Endodermal cell (in vitro differentiated cells): Measurements from ENCODE around the gene TRAF4. TPM values are rescaled to one million over a fixed set of nuclear protein-coding genes. Genes with fewer than 3 reads are reported as not detected.

ENCODE experiments used
- DNase-seq: peaks from one replicate; pipeline ENCODE4 v3.0.0-alpha.2; 2017
- H3K27ac ChIP-seq: 2 replicates; pipeline ENCODE4 v1.5.1; 2013; ENCODE audit warnings: mild to moderate bottlenecking, low read depth, low read length, moderate library complexity
- H3K27me3 ChIP-seq: 2 replicates; pipeline ENCODE4 v1.6.1; 2013; ENCODE audit warnings: mild to moderate bottlenecking, low read length, moderate library complexity; ENCODE audit not compliant: insufficient read depth, control insufficient read depth, poor library complexity, severe bottlenecking
- H3K36me3 ChIP-seq: 2 replicates; pipeline ENCODE4 v1.7.0; 2013; ENCODE audit warnings: mild to moderate bottlenecking, low read length, moderate library complexity; ENCODE audit not compliant: control insufficient read depth, insufficient read depth
- H3K4me1 ChIP-seq: one replicate; pipeline ENCODE4 v1.7.0; 2013; ENCODE audit warnings: low read length; ENCODE audit not compliant: control insufficient read depth, insufficient read depth
- H3K4me3 ChIP-seq: 2 replicates; pipeline ENCODE4 v1.5.1; 2013; ENCODE audit warnings: mild to moderate bottlenecking, low read length, moderate library complexity
- H3K9ac ChIP-seq: 2 replicates; pipeline ENCODE4 v1.6.1; 2013; ENCODE audit warnings: mild to moderate bottlenecking, low read length, moderate library complexity; ENCODE audit not compliant: poor library complexity, severe bottlenecking; ENCODE audit errors: extremely low read depth
- H3K9me3 ChIP-seq: 2 replicates; pipeline ENCODE4 v1.6.1; 2013; ENCODE audit warnings: mild to moderate bottlenecking, low read length, moderate library complexity; ENCODE audit not compliant: control insufficient read depth
- H3K27ac Mint-ChIP-seq: 2 replicates; pipeline ENCODE4 v1.8.0; 2020; ENCODE audit warnings: mixed read lengths
- H3K27me3 Mint-ChIP-seq: 2 replicates; pipeline ENCODE4 v1.8.0; 2021; ENCODE audit warnings: mild to moderate bottlenecking, mixed read lengths; ENCODE audit not compliant: insufficient read depth
- H3K36me3 Mint-ChIP-seq: 2 replicates; pipeline ENCODE4 v1.8.0; 2020; ENCODE audit warnings: low read depth, mixed read lengths
- H3K4me1 Mint-ChIP-seq: 2 replicates; pipeline ENCODE4 v1.8.0; 2020; ENCODE audit warnings: mixed read lengths
- H3K4me3 Mint-ChIP-seq: 2 replicates; pipeline ENCODE4 v1.8.0; 2020; ENCODE audit warnings: mild to moderate bottlenecking, moderate library complexity, mixed read lengths
- H3K9me3 Mint-ChIP-seq: 2 replicates; pipeline ENCODE4 v1.8.0; 2020; ENCODE audit warnings: mild to moderate bottlenecking, mixed read lengths
- CTCF ChIP-seq: fragments of 200-600 bp; sonication (generic); conservative IDR thresholded peaks from 2 replicates; pipeline ENCODE4 v1.5.0; 2021; ENCODE audit warnings: antibody characterized with exemption, mild to moderate bottlenecking
- WGBS, 2 experiments: methylation state at CpG; one replicate each; pipeline versions ENCODE4 v1.1.5 to v1.1.7; 2013; ENCODE audit warnings: missing lambda C conversion rate in 2 of 2, mixed read lengths in 1 of 2; ENCODE audit not compliant: insufficient coverage in 1 of 2, insufficient read length in 1 of 2; 5-methylcytosine and 5-hydroxymethylcytosine counted together
- total RNA-seq, 2 donors: library from RNA; stranded (reverse); fragmentation: NEBNext Ultra II Directional in 1 of 2; extraction: Animal tissue kit (Norgen Biotek cat#: 25700) in 1 of 2; gene quantifications; 2 replicates in 1 of 2; 3 replicates in 1 of 2; pipeline ENCODE4 v1.2.1, GENCODE V29; 2021

The TRAF4 gene
- total RNA-seq, 2 donors from 2014 or later, result 168 to 169 TPM

DNA sequence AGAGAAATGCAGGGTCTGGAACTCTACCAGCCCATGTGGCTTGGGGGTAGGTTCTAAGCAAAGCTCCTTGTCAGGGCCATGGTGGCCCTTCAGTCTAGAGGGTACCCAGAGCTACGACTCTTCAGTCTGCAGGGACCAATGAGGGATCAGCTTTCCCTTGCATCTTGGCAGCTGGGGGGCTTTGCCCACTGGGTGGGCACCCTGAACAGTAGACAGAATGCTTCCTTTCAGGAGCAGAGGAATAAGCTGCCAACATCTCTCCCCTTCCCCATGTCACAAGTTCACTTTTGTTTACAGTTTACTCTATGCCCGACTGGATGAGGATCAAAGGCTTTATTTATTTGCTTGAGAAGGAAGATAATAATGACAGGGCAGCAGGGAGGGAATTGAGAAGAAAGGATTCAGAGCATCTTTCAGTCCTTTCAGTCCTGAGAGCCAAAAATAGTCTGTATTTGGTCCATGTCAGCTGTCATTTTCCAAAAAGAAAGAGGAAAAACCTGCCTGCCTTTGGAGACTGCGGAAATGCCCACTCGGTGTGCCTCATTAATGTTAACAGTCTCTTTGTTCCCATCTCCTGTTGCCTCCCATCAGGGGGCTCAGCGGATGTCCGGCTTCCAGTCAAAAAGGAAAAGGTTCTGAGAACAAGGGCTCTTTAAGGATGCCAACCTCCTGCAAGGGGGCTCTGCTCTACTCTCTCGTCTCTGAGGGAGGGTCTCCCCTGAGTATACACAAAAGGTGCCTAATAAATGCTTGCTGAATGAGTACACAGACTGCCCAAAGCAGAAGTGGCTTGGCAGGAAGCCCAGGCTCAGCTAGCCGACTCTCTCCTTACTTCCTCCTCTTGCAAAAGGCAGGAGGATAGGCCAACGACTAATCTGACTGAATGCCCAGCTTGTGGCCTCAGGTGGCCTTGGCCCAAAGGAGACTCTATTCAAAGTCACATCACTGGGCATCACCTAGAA, 17.1 kb downstream of the TRAF4 start:
- no peak overlapping the region for H3K4me3 ChIP-seq
- Mint-ChIP-seq H3K27me3 (no peaks in the 10 kb centered on the region), H3K36me3 (peaks cover 65% of the 10 kb centered on the region), H3K27ac (peak overlapping the region; percentile 86), H3K4me3 (no peak overlapping the region), H3K9me3 (no peaks in the 10 kb centered on the region), H3K4me1 (peaks cover 22% of the 10 kb centered on the region)
- peak overlapping the region; percentile 68 for H3K27ac ChIP-seq
- peak; percentile 94 for DNase-seq
- peaks cover 68% of the 10 kb centered on the region for H3K36me3 ChIP-seq
- no peak for TF ChIP-seq CTCF
- H3K9ac ChIP-seq, result no peak overlapping the region
- no peaks in the 10 kb centered on the region for H3K27me3 ChIP-seq
- 24 to 37% methylated on average over 6 to 9 of the region's 9 CpGs for WGBS, 2 experiments
- peaks cover 9% of the 10 kb centered on the region for H3K4me1 ChIP-seq
- no peaks in the 10 kb centered on the region for H3K9me3 ChIP-seq

- Histone ChIP-seq H3K9ac (no peak overlapping the region), H3K36me3 (peaks cover 65% of the 10 kb centered on the region), H3K27ac (no peak overlapping the region), H3K4me1 (peaks cover 9% of the 10 kb centered on the region), H3K27me3 (no peaks in the 10 kb centered on the region), H3K9me3 (no peaks in the 10 kb centered on the region), H3K4me3 (no peak overlapping the region)
- peaks cover 61% of the 10 kb centered on the region for H3K36me3 Mint-ChIP-seq
- no peaks in the 10 kb centered on the region for H3K9me3 Mint-ChIP-seq
- no peak overlapping the region for H3K27ac Mint-ChIP-seq
- H3K27me3 Mint-ChIP-seq, result no peaks in the 10 kb centered on the region
- H3K4me3 Mint-ChIP-seq, result no peak overlapping the region
- WGBS, 2 experiments, result 90 to 100% methylated on average over 1 of the region's 1 CpG
- no peak for DNase-seq
- no peak for TF ChIP-seq CTCF
- H3K4me1 Mint-ChIP-seq, result peaks cover 22% of the 10 kb centered on the region
These were observed 19.5 kb downstream of the TRAF4 start for GRCh38 chr17:28763137-28763799.

DNA sequence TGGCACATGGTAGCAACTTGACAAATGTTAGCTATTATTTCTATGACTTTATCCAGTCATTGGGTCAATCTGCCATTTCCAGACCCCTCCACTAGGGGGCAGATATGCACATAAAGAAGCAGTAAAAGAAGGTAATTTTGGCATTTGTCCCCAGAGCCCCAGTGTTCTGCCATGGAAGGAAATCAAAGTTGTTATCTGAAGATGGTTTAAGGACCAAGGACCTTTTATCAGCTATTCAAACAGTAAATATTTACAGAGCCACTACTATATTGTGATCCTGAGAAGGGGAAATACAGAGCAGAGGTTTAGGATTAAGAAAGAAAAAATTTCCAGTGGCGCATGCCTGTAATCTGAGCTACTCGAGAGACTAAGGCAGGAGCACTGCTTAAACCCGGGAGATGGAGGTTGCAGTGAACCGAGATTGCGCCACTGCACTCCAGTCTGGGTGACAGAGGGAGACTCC, 20.0 kb downstream of the TRAF4 start:
- Histone ChIP-seq H3K4me1 (peaks cover 9% of the 10 kb centered on the region), H3K9ac (no peak overlapping the region), H3K4me3 (no peak overlapping the region), H3K27me3 (no peaks in the 10 kb centered on the region), H3K36me3 (peaks cover 59% of the 10 kb centered on the region), H3K27ac (no peak overlapping the region), H3K9me3 (no peaks in the 10 kb centered on the region)
- TF ChIP-seq CTCF, result peak; percentile 97
- H3K27ac Mint-ChIP-seq, result no peak overlapping the region
- no peaks in the 10 kb centered on the region for H3K9me3 Mint-ChIP-seq
- DNase-seq, result peak; percentile 92
- H3K4me1 Mint-ChIP-seq, result peaks cover 22% of the 10 kb centered on the region
- 77 to 83% methylated on average over 3 to 5 of the region's 5 CpGs for WGBS, 2 experiments
- H3K4me3 Mint-ChIP-seq, result no peak overlapping the region
- peaks cover 56% of the 10 kb centered on the region for H3K36me3 Mint-ChIP-seq
- no peaks in the 10 kb centered on the region for H3K27me3 Mint-ChIP-seq
